NK-92 (cell line): Measurements from ENCODE around the gene FADS3.

ENCODE experiments used
- DNase-seq: peaks from one replicate; lab custom pipeline; 2025; ENCODE audit not compliant: unreplicated experiment; lab: John Stamatoyannopoulos, UW

FADS3 gene

DNA sequence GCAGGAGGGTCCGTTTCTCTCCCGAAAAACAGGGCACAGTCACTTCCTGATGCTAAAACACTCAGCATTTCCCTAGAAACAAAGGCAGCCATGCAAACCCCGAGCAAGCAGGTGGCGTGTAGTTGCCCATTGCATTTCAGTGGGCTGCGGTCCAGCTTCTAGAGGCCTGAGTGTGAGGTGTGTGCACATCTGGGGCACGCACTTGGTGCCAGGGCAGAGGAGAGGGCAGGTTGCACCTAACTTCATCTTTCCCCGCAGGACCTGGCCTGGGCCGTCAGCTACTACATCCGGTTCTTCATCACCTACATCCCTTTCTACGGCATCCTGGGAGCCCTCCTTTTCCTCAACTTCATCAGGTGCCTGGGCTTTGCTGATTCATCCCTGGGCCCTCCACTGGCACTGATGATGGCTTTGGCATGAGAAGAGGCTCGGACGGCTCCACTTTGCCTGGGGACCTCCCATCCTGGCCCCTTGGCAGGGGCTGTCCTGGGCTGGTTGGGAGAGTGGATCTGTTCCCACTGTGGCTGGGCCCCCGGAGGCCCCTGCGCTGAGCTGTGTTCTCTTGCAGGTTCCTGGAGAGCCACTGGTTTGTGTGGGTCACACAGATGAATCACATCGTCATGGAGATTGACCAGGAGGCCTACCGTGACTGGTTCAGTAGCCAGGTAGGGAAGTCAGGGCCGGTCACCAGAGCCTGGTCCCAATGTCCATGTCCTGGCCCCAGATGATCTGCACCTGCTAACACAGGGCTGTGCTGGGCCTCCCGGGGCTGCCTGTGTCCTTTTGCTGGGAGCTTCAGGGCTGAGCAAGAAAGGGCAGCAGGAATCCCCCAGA lies 28.4 kb downstream of the FADS3 start:
- no peak for DNase-seq

DNA sequence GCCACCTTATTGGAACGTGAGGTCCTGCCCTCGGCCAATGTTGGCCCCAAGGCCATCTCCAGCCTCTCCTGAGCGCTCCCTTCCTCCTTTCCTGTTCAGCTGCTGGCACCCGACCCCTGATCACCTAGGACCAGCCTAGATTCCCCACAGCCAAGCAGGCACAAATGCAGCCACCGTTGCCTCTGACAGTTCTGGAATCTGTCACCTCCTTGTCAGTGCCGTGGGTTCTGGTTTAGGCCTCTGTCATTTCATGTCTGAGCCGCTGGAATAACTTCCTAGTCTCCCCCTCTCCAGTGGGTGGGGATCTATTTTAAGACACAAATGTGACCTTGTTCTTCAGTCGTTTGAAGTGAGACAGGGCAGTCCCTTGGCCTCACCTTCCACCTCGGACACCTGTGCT lies 29.7 kb downstream of the FADS3 start:
- no peak for DNase-seq

DNA sequence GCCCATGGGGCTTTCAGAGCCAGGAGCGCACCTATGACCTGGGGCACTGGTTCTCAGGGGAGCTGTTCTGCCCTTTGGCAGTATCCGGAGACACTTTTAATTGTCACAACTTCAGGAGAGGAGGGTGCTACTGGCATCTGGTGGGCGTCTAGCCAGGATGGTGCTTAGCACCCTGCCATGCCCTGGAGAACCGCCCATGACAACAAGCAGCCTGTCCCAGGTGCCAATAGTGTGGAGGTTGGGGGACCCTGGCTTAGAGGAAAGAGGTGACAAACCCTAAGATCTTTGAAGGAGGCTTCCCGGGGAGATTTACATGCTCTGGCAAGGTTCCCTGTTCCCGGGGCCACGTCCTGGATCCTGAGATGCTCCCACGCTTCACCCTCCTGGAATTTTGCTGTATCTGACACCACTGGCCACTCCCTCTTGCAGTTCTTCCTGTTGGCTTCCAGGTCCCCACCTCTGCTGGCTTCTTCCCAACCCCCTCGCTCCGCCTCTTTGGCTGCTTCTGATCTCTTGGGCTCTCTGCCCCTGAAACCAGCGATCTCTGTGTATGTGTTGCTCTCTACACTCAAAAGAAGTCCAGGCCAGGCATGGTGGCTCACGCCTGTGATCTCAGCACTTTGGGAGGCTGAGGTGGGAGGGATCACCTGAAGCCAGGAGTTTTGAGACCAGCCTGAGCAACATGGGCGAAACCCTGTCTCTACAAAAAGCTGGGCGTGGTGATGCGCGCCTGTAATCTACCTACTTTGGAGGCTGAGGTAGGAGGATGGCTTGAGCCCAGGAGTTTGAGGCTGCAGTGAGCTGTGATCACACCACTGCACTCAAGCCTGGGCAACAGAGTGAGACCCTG lies 31.1 kb downstream of the FADS3 start:
- DNase-seq: no peak

DNA sequence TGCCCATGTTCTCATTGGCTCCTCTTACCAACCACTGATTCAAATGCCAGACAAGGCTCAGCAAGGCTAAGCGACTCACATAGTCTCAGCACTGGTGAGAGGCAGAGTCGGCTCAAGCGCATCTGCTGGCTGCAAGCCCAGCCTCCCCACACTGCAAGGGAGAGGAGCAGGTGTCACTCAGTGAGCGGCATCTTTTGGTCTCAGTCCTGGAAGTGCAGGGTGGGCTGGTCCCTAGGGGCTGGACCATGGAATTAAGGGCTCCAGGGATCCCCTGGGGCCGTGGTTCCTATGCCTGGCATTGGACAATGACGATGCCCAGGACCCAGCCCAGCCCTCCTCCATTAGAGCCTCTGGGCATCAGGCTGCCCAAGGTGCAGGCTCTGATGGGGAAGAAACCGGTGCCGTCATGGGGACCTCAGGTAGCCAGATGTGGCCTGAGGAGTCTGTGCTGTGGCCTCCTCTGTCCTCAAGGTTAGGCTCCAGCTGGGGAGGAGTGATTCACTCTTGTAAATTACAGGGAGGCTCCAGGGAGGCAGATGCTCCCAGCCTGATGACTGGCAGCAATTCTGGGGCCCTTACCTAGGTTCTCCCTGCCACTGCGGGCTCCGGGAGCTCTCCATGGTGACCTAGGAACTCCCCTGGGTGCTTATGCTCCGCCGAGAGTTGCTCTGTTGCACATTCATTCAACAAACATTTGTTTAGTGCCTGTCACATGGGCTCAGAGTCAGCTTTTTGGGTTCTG lies 35.2 kb downstream of the FADS3 start:
- no peak for DNase-seq

DNA sequence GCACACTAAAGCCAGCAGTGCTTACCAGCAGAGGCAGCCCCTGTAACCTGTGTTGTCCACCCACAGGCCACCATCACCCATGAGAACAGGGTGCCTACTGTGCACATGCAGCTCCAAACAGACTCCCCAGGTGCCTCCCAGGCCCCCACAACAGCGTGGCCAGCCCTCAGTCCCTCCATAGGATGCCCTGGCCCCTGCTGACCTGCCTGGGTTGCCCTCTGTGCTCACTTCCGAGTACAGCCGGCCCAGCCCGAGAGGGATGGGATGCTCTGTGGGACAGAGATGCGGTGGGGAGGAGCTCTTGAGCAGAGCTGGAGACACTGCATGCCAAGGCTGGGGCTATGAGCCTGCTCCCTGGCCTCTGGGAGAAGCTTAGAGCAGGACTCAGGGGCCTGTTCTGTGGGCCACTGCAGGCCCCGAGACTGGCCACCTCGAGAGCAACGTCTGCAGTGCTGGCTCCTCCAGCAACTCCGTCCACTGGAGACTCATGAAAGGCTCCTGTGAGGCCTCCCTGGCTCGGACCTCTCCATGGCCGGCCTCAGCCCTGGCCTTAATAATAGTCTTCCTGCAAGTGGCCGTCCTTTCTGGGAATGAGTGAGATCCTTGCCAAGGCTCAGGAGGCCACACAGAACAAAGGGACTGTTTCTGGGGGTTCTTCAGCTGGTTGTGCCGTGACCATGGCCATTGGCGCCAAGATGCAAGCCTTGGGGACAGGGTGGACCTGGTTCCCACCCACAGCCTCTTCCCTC lies 36.2 kb downstream of the FADS3 start:
- DNase-seq: no peak

DNA sequence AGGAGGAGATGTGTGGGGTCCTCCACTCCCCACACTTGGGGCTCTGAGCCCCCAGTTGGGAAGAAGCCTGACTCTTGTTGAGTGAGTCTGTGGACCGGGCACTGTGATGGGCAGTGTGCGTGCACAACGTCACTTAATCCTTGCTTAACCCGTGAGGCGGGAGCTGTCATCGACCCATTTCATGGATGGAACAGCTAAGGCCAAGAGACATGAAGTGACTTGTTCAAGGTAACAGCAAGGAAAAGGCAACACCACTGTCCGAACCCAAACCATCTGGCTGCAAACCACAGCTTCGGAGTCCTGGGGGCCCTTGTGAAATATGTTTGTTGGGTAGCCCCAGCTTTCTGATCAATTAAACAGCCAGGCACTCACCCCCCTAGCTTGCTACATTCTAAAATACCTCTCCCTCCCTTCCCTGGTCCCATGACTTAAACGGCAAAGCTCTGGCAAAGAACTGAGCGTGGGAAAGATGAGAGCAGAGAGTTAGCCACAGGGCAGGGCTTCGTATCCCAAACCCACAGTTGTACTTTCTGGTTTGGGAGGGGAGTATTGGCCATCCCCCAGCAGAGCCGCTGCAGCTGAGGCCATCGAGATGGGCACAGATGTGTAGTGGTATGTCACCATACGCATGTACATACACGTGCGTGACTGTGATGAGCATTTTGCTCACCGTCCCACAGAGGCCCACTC lies 37.0 kb downstream of the FADS3 start:
- no peak for DNase-seq

DNA sequence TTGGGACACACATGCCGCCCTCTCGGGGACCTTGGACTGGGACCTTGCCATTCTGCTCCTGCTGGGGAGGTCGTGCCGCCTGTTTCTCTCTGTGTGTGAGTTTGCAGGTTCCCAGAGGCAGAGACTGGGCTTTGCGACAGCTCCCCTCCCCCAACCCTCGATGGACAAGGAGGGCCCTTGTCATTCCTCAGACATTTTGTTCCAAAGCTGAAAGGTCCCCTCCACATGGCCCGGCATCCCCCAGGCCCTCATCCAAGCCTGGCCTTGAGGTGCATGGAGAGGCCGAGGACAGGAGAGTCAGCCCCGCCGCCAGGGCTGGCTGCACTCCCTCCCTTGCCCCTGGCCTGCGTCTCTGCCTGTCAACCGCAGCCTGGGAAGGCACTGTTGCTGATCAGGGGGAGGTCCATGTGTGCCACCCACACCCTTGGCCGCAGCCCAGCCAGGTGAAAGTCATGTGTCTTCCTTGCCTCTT lies 37.6 kb downstream of the FADS3 start:
- DNase-seq: no peak

DNA sequence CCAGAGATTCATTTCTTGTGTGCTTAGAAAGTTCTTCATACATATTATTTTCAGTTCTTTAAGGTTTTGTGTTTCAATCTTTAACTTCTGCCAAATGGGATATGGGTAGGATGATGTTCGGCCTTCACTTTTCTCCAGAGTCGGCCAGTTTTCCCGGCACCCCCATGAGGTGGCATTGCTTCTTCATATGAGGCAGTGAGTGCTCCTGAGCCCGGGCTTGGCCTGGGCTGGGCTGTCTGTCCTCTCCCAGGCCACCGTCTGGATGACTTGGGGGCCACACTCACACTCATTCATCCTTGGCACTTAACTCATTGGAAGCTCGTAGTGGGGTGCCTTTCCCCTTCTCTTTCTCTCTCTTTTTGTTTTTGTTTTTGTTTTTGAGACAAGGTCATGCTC lies 39.4 kb downstream of the FADS3 start:
- DNase-seq: no peak

DNA sequence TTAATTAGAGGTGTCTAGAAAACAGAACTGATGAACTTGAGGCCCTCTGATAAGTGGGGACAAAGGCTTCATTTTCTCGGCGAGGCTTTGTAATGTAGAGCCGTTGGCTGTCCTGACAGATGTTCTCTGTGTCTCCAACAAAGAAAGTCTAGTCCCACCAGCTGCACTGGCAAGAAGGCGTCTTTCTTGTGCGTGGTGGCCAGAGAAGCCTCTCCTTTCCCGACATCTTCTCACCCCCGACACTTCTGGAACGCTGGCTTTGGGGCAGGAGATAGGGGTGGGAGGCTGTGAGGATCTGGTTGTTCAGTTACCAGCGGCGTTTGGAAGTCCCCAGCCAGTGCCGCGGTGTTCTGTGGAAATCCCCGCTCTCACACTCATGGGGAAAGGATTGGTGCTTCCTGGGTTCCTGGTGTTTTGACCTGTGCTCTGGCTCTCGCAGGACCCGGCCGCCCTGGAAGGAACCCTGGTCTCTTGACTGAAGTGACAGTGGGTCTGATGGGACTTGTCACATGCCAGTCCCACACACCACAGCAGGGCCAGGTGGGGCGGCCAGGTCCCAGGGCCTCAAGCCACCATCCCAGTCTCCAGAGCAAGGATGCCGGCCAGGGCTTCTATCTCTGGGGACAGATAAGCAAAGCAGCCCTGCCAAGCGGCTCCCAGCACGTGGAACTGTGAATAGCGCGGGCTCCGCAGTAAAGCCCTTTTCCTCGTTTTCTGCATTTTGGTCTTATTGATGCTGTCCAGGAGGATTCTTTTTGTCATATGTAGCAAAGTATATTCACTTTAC lies 40.0 kb downstream of the FADS3 start:
- DNase-seq: no peak

DNA sequence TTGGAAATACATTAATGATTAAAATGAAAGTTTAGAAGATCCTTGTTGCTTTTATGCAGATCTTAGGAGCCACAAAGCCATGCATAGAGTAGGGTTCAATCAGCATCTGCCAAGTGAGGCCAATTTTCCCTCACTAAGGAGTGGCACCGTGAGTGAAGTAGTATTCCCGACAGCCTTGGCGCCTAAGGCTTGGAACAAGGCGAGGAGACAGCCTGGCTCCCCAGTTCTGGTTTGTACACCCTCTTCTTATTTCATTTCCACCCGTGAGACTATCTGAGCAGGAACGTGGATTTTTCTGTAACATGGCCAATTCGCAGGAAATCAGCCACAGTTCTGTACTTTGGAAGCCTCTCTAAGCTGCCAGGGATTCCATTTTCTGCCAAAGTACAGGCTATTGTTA lies 40.7 kb downstream of the FADS3 start:
- no peak for DNase-seq

DNA sequence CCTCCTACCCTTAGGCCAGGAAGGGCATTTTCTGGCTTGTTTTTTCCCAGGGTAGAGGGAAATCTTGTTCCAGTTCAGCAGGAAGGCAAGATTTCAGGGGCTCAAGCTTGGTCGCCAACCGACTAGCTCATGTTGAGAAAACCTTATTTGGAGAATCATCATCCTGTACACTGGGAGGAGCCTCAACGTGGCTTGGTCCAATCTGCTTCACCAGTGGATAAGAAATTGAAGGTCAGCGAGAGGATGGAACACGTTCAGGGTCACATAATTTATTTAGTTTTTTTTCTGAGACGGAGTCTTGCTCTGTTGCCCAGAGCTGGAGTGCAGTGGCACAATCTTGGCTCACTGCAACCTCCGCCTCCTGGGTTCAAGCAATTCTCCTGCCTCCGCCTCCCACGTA lies 42.7 kb downstream of the FADS3 start:
- no peak for DNase-seq

DNA sequence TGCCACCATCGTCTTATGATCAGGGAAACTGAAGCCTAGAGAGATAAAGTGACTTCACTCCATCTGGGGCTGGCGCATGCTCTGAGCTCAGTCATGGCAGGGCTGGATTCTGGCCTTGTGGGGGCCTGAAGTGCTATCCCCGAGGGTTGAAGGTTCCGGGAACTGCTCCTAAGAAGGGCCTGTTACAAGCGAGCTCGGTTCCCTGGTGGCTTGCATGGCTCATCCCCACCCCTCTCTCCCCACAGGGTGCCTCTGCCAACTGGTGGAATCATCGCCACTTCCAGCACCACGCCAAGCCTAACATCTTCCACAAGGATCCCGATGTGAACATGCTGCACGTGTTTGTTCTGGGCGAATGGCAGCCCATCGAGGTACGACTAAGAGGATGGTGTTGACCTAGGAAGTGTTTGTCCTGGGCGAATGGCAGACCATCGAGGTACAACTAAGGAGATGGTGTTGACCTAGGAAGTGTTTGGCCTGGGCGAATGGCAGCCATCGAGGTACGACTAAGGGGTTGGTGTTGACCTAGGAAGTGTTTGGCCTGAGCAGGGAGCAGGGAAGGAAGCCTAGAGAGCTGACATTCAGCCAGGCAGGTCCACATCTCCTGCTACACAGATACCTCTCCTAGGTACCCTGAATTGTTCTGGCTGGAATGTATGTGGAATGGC lies 43.3 kb downstream of the FADS3 start:
- no peak for DNase-seq

DNA sequence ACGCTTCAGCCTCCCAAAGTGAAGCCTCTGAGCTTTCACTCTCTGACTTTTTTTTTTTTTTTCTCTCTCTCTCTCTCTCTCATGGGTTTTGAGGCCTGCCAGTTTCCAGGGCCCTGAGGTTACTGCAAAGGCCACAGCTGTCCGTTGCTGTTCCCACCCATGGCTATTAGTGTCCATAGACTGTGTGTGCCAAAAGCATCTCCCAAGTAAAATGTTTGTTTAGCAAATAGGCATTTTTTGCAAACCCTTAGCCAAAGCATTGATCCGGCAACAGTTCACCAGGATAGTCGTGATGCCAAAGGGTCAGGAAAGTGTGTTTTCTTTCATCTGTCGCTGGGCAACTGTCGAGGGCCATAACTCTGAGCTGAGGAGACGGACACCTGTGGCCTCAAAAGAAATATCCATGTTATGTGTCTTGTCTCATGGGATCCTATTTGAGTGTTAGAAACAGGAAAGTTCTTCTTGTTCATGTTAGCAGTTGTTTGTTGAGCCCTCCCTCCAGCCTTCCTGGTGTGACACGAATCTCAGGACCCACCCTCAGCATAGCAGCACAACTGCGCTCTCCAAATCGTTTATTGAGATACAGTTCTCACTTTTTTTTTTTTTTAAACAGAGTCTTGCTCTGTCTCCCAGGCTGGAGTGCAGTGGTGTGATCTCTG lies 44.9 kb downstream of the FADS3 start:
- no peak for DNase-seq

DNA sequence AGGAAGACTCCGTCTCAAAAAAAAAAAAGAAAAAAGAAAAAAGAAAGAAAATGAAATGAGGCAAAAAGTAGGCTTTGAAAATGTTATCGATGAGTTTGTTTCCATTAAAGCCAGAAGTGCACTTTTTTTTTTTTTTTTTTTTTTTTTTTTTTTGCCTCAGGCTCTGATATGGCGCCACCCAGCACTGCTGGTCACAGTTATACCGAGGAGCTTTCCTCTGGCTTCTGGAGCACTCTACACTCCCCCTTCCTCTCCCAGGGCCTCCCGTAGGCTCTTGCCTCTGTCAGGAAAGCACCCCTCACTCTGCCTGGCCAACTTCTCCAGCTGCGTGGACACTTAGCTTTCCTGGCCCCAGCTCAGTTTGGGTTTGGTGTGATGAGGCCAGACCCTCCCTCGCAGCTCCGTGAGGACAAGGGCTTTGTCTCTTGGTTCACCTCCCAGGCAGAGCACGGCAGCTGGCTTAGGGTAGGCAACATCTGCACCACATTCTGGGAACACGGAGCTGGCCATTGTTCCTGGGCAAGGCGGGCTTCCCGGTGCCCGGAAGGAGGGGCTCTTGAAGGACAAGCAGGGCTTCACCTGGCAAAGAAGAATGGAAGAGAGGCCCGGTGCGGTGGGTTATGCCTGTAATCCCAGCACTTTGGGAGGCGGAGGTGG lies 46.3 kb downstream of the FADS3 start:
- no peak for DNase-seq

DNA sequence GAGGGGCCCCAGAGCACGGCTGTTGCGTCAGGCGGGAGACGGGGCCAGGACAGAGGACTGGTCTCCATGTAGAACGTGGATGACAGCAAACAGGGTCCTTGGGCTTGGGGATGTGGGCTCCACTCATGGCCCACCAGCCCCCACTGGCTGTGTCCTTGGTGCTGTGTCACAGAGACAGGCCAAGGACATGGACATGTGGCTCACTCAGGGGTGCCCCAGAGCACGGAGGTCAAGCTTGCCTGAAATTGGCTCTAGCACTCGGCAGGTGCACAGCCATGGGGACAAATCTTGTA lies 48.9 kb downstream of the FADS3 start:
- no peak for DNase-seq

DNA sequence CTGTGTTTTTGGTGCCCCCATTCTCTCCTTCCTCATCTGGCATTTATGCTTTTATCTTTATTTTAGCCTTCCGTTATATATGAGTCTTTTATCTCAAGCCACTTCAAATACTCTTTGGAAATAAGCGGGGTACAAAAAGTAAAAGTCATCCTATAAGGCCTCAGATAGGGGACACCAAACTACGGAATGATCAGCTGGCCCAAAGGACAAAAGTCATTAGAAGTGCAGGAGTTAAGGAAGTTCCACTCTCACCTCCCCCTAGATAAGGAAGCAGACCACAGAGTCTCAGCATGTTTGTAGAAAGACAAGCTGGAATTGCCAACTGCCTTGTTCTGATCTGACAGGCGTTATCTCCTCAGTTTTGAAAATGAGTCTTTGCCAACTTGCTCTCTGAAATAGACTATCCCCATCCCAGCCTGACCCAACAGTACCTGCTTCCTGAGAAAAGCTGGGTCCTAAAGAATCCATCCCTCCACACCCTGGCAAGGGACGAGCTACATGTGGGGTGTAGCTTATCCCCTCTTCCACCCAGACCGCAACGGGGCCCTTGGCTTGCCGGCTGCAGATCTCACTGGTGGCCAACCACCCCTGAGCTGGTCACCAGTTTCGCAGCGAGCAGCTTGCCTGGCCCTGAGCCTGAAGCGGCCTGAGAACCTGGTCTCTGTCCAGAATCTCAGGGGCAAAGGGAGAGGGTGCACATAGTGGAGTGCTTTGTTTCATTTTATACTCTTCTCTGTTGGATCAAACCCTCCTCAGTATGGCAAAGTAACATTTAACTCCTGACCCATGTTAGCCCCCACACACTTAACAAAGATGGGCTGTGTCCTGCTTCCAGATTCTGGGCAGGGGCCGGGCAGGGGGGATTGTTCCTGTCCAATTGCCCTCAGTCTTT lies 49.5 kb downstream of the FADS3 start:
- no peak for DNase-seq

DNA sequence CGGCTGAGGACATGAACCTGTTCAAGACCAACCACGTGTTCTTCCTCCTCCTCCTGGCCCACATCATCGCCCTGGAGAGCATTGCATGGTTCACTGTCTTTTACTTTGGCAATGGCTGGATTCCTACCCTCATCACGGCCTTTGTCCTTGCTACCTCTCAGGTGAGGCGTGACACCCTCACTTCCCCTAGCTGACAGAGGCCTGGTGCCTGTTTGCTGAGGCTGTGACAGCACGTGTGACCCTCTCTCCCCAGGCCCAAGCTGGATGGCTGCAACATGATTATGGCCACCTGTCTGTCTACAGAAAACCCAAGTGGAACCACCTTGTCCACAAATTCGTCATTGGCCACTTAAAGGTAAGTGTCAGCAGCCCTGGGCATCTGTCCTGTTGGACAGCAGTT lies 51.0 kb downstream of the FADS3 start:
- DNase-seq: no peak
